Measurements from ENCODE around the gene FGR.
"Not testable (repeated sequence)": the region's sequence is repeated elsewhere in the genome, so short reads cannot be mapped to it uniquely, and the experiment has no call there.

The FGR gene

GRCh38 chr1:27652111-27652864, 17.3 kb upstream of the FGR start:
- CTCF ChIA-PET, result interaction anchor here (0.7 to 1.1 kb wide), 3 partner anchors 8 to 18 kb away, joined by 3 to 4 read pairs (median 4); no protein-coding TSS in a partner anchor
- Mint-ChIP-seq H3K4me1 (peaks cover 14% of the 10 kb centered on the region), H3K36me3 (no peaks in the 10 kb centered on the region), H3K4me3 (no peak overlapping the region), H3K9me3 (no peaks in the 10 kb centered on the region), H3K27ac (no peak overlapping the region), H3K27me3 (peaks cover 4% of the 10 kb centered on the region)
- no peak for DNase-seq

GRCh38 chr1:27650539-27651175, 15.7 kb upstream of the FGR start:
- CTCF ChIA-PET, result interaction anchor here (1.2 to 1.5 kb wide), 3 partner anchors 12 to 44 kb away, joined by 4 to 8 read pairs (median 6); no protein-coding TSS in a partner anchor
- H3K27ac Mint-ChIP-seq, result no peak overlapping the region
- no peaks in the 10 kb centered on the region for H3K36me3 Mint-ChIP-seq
- H3K27me3 Mint-ChIP-seq, result peaks cover 7% of the 10 kb centered on the region
- H3K9me3 Mint-ChIP-seq, result no peaks in the 10 kb centered on the region
- no peak for DNase-seq
- H3K4me3 Mint-ChIP-seq, result no peak overlapping the region
- H3K4me1 Mint-ChIP-seq, result peaks cover 11% of the 10 kb centered on the region

GRCh38 chr1:27650171-27650538, 15.2 kb upstream of the FGR start:
- Mint-ChIP-seq H3K27ac (no peak overlapping the region), H3K27me3 (peaks cover 7% of the 10 kb centered on the region), H3K36me3 (no peaks in the 10 kb centered on the region), H3K4me1 (peaks cover 9% of the 10 kb centered on the region), H3K4me3 (no peak overlapping the region), H3K9me3 (no peaks in the 10 kb centered on the region)
- CTCF ChIA-PET, result interaction anchor here (0.6 to 1.9 kb wide), 5 partner anchors 10 to 548 kb away, joined by 4 to 8 read pairs (median 6); no protein-coding TSS in a partner anchor
- DNase-seq, result no peak

- CTCF ChIA-PET, result interaction anchor here (1.2 to 1.9 kb wide), 4 partner anchors 9 to 41 kb away, joined by 4 to 8 read pairs (median 7); no protein-coding TSS in a partner anchor
- DNase-seq, result no peak
- H3K27ac Mint-ChIP-seq, result no peak overlapping the region
- H3K9me3 Mint-ChIP-seq, result no peaks in the 10 kb centered on the region
- H3K27me3 Mint-ChIP-seq, result peaks cover 7% of the 10 kb centered on the region
- H3K4me1 Mint-ChIP-seq, result peaks cover 12% of the 10 kb centered on the region
- no peaks in the 10 kb centered on the region for H3K36me3 Mint-ChIP-seq
- no peak overlapping the region for H3K4me3 Mint-ChIP-seq
These were observed 14.3 kb upstream of the FGR start for GRCh38 chr1:27649306-27649635.

GRCh38 chr1:27648602-27649305, 13.8 kb upstream of the FGR start:
- Mint-ChIP-seq H3K9me3 (no peaks in the 10 kb centered on the region), H3K4me1 (peaks cover 17% of the 10 kb centered on the region), H3K4me3 (no peak overlapping the region), H3K36me3 (no peaks in the 10 kb centered on the region), H3K27me3 (peaks cover 10% of the 10 kb centered on the region), H3K27ac (no peak overlapping the region)
- CTCF ChIA-PET, result interaction anchor here (1.3 to 1.9 kb wide), 2 partner anchors 8 to 40 kb away, joined by 6 to 8 read pairs; no protein-coding TSS in a partner anchor
- no peak for DNase-seq

- Mint-ChIP-seq H3K4me1 (peaks cover 22% of the 10 kb centered on the region), H3K9me3 (no peaks in the 10 kb centered on the region), H3K27me3 (peaks cover 15% of the 10 kb centered on the region), H3K4me3 (no peak overlapping the region), H3K27ac (no peak overlapping the region), H3K36me3 (no peaks in the 10 kb centered on the region)
- CTCF ChIA-PET, result interaction anchor here (0.9 to 2.7 kb wide), 3 partner anchors 16 to 31 kb away, joined by 4 to 8 read pairs (median 6); no protein-coding TSS in a partner anchor
- DNase-seq, result no peak
These were observed 12.3 kb upstream of the FGR start for GRCh38 chr1:27647328-27647727.

- H3K36me3 Mint-ChIP-seq, result no peaks in the 10 kb centered on the region
- H3K9me3 Mint-ChIP-seq, result no peaks in the 10 kb centered on the region
- peaks cover 15% of the 10 kb centered on the region for H3K27me3 Mint-ChIP-seq
- no peak overlapping the region for H3K27ac Mint-ChIP-seq
- no peak overlapping the region for H3K4me3 Mint-ChIP-seq
- DNase-seq, result no peak
- CTCF ChIA-PET, result interaction anchor here (0.9 to 2.7 kb wide), 4 partner anchors 16 to 38 kb away, joined by 3 to 8 read pairs (median 5); no protein-coding TSS in a partner anchor
- peaks cover 22% of the 10 kb centered on the region for H3K4me1 Mint-ChIP-seq
These were observed 11.7 kb upstream of the FGR start for GRCh38 chr1:27646676-27647075.

GRCh38 chr1:27645071-27645415, 10.1 kb upstream of the FGR start:
- H3K4me3 Mint-ChIP-seq, result no peak overlapping the region

GRCh38 chr1:27644369-27645070, 9.5 kb upstream of the FGR start:
- Mint-ChIP-seq H3K4me1 (peaks cover 14% of the 10 kb centered on the region), H3K27ac (no peak overlapping the region), H3K4me3 (no peak overlapping the region), H3K27me3 (peaks cover 15% of the 10 kb centered on the region), H3K36me3 (no peaks in the 10 kb centered on the region), H3K9me3 (no peaks in the 10 kb centered on the region)
- CTCF ChIA-PET, result interaction anchor here (0.6 to 3.0 kb wide), 12 partner anchors 8 to 89 kb away, joined by 3 to 27 read pairs (median 4); partner anchors contain the start of gene FAM76A
- no peak for DNase-seq

More at GRCh38 chr1:27645071-27645415, 10.1 kb upstream of the FGR start:
- Mint-ChIP-seq H3K9me3 (no peaks in the 10 kb centered on the region), H3K27me3 (peaks cover 15% of the 10 kb centered on the region), H3K4me1 (peaks cover 16% of the 10 kb centered on the region), H3K27ac (no peak overlapping the region), H3K36me3 (no peaks in the 10 kb centered on the region)
- no peak for DNase-seq
- CTCF ChIA-PET, result interaction anchor here (0.6 to 3.0 kb wide), 11 partner anchors 8 to 89 kb away, joined by 3 to 27 read pairs (median 4); partner anchors contain the start of gene FAM76A

GRCh38 chr1:27643600-27644368, 8.8 kb upstream of the FGR start:
- Mint-ChIP-seq H3K4me1 (peaks cover 18% of the 10 kb centered on the region), H3K9me3 (no peaks in the 10 kb centered on the region), H3K27me3 (peaks cover 16% of the 10 kb centered on the region), H3K36me3 (no peaks in the 10 kb centered on the region), H3K4me3 (no peak overlapping the region), H3K27ac (no peak overlapping the region)
- peak; percentile 75 for DNase-seq
- CTCF ChIA-PET, result interaction anchor here (0.6 to 3.0 kb wide), 13 partner anchors 8 to 88 kb away, joined by 3 to 27 read pairs (median 4); partner anchors contain the start of gene FAM76A

GRCh38 chr1:27640514-27640913, 5.5 kb upstream of the FGR start:
- DNase-seq, H3K4me3 Mint-ChIP-seq, H3K36me3 Mint-ChIP-seq, H3K9me3 Mint-ChIP-seq, H3K27ac Mint-ChIP-seq: not testable (repeated sequence)
- Mint-ChIP-seq H3K4me1 (peaks cover 36% of the 10 kb centered on the region), H3K27me3 (peaks cover 14% of the 10 kb centered on the region)
- CTCF ChIA-PET, result interaction anchor here (0.7 to 2.7 kb wide), 6 partner anchors 9 to 31 kb away, joined by 3 to 11 read pairs (median 6); no protein-coding TSS in a partner anchor

GRCh38 chr1:27638805-27639204, 3.8 kb upstream of the FGR start:
- no peak for DNase-seq
- H3K36me3 Mint-ChIP-seq, result no peaks in the 10 kb centered on the region
- H3K27me3 Mint-ChIP-seq, result peaks cover 22% of the 10 kb centered on the region
- H3K27ac Mint-ChIP-seq, result no peak overlapping the region
- peaks cover 38% of the 10 kb centered on the region for H3K4me1 Mint-ChIP-seq
- H3K9me3 Mint-ChIP-seq, result no peaks in the 10 kb centered on the region
- CTCF ChIA-PET, result interaction anchor here (0.7 to 2.7 kb wide), 4 partner anchors 24 to 116 kb away, joined by 3 to 11 read pairs (median 5); no protein-coding TSS in a partner anchor
- no peak overlapping the region for H3K4me3 Mint-ChIP-seq

Measured in activated naive CD4-positive, alpha-beta T cell treated with anti-CD3 and anti-CD28 coated beads, Interleukin-2, amount 10 ng/mL, durations not matched to agents 7 days and 5 days (primary cell).